Lower leg skin (tissue), 4 donors: ENCODE measurements around the gene UPF1. TPM values are rescaled to one million over a fixed set of nuclear protein-coding genes. Genes with fewer than 3 reads are reported as not detected.
A peak's percentile ranks its signal among the peaks of the same experiment; 100 is the strongest.

Source experiments
- DNase-seq, 2 donors: peaks; one replicate each; pipeline ENCODE4 v3.0.0-alpha.2; 2019; ENCODE audit warnings: low spot score in 2 of 2
- H3K4me3 ChIP-seq: fragments of 200-600 bp; sonication (generic); 2 replicates; pipeline ENCODE4 v1.5.1; 2017; ENCODE audit warnings: mild to moderate bottlenecking, low read depth; ENCODE audit not compliant: poor library complexity, severe bottlenecking
- CTCF ChIP-seq, 3 donors: fragments of 450-650 bp; IDR thresholded peaks; one replicate each; pipeline ENCODE4 v1.5.1; 2016; ENCODE audit warnings: antibody characterized with exemption in 3 of 3, mild to moderate bottlenecking in 3 of 3, moderate library complexity in 2 of 3
- POLR2A ChIP-seq, 2 donors: fragments of 450-650 bp; IDR thresholded peaks; one replicate each; pipeline ENCODE4 v1.6.1; 2016 to 2017; ENCODE audit warnings: antibody characterized with exemption in 2 of 2, mild to moderate bottlenecking in 1 of 2, moderate library complexity in 1 of 2
- whole genome bisulfite sequencing, 2 donors: methylation state at CpG; one replicate each; pipeline ENCODE4 v1.1.5; 2018; 5-methylcytosine and 5-hydroxymethylcytosine counted together
- intact Hi-C: fragments of 100-400 bp; cut with DNase I; formaldehyde crosslinking; loops from one replicate; pipeline ENCODE4 v1.15.0; 2023; ENCODE audit warnings: low total_unique reads
- total RNA-seq, 4 donors: library from RNA; depleted of rRNA; stranded (reverse); fragments of >200 nt; gene quantifications; one replicate each; pipeline ENCODE4 v1.1.0, GENCODE V29; 2016

The UPF1 gene
- total RNA-seq, 4 donors from 2014 or later, result 91.6 to 116 (median 102) TPM

- no peak for TF ChIP-seq CTCF (IDR thresholded peaks at IDR 0.05)
- no peak for TF ChIP-seq POLR2A (IDR thresholded peaks at IDR 0.05)
- H3K4me3 ChIP-seq, result no peak overlapping the region
- 63 to 74% methylated on average over 9 to 12 of the region's 12 CpGs for WGBS, 2 donors
- DNase-seq, result no peak
- intact Hi-C loops, result loop anchor here (10.0 kb wide), 2 partner anchors 251 to 391 kb away; no protein-coding TSS in a partner anchor
Measured at GRCh38 chr19:18845961-18846360, 14.2 kb downstream of the UPF1 start.

DNA sequence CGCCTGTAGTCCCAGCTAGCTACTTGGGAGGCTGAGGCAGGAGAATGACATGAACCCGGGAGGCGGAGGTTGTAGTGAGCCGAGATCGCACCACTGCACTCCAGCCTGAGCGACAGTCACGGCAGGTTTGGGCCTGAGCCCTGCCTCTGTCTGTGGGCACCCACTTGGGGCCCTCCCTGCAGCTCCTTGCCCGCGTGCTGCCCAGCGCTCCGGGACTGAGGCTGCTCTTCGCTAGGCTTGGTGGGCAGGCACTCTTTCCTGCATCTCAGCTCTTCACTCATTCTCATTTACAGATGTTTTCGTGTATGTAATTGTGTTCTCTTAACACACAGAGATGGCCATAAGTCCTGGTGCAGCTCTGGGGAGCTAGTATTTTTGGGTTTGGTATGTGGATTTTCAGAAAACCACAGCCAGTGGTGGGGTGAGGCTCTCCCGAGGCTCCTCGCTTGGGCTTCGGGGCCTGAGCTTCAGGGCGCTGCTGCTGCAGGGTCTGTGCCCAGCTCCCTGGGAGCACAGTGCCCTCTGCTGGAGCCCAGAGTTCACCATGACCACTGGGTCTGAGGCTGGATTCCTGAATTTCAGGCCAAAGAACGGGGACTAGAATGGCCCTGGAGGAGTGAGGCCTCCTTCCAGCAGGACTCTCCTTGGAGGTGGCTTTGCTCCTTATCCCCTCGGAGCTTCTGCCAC, 15.2 kb downstream of the UPF1 start:
- intact Hi-C loops, result loop anchor here (10.0 kb wide), 2 partner anchors 252 to 392 kb away; no protein-coding TSS in a partner anchor
- H3K4me3 ChIP-seq, result no peak overlapping the region
- TF ChIP-seq POLR2A (IDR thresholded peaks at IDR 0.05) (no peak), CTCF (IDR thresholded peaks at IDR 0.05) (peak in 1 of 3 donors; percentile 14)
- WGBS, 2 donors, result 40 to 53% methylated on average over 19 of the region's 19 CpGs
- DNase-seq, result peak; percentile 62 to 95

GRCh38 chr19:18847549-18848463, 16.0 kb downstream of the UPF1 start:
- TF ChIP-seq CTCF (IDR thresholded peaks at IDR 0.05), result no peak
- no peak for TF ChIP-seq POLR2A (IDR thresholded peaks at IDR 0.05)
- WGBS, 2 donors, result 55 to 56% methylated on average over 24 of the region's 24 CpGs
- intact Hi-C loops, result loop anchor here (10.0 kb wide), 2 partner anchors 253 to 393 kb away; no protein-coding TSS in a partner anchor
- no peak overlapping the region for H3K4me3 ChIP-seq
- DNase-seq, result peak in 1 of 2 donors; percentile 39

GRCh38 chr19:18848878-18849661, 17.3 kb downstream of the UPF1 start:
- 17 to 23% methylated on average over 23 of the region's 23 CpGs for WGBS, 2 donors
- intact Hi-C loops, result loop anchor here (10.0 kb wide), 2 partner anchors 254 to 394 kb away; no protein-coding TSS in a partner anchor
- H3K4me3 ChIP-seq, result no peak overlapping the region
- TF ChIP-seq CTCF (IDR thresholded peaks at IDR 0.05), result no peak
- no peak for TF ChIP-seq POLR2A (IDR thresholded peaks at IDR 0.05)
- DNase-seq, result peak; percentile 70 to 90

GRCh38 chr19:18849838-18850400, 18.2 kb downstream of the UPF1 start:
- no peak for DNase-seq
- TF ChIP-seq CTCF (IDR thresholded peaks at IDR 0.05) (no peak), POLR2A (IDR thresholded peaks at IDR 0.05) (no peak)
- WGBS, 2 donors, result 54% methylated on average over 16 of the region's 16 CpGs
- H3K4me3 ChIP-seq, result no peak overlapping the region
- intact Hi-C loops, result loop anchor here (10.0 kb wide), 2 partner anchors 255 to 395 kb away; no protein-coding TSS in a partner anchor
